Adrenal gland (tissue), 5 donors: ENCODE measurements around the gene S1PR4.
"Not testable (repeated sequence)": the region's sequence is repeated elsewhere in the genome, so short reads cannot be mapped to it uniquely, and the experiment has no call there.

Experiments
- POLR2A ChIP-seq, 2 donors: fragments of 450-650 bp; IDR thresholded peaks; one replicate each; pipeline ENCODE4 v1.6.1; 2017; ENCODE audit warnings: antibody characterized with exemption in 2 of 2, mild to moderate bottlenecking in 2 of 2, moderate library complexity in 1 of 2
- TF ChIP-seq, protein P1 (sequence below), 6 experiments: fragments of 450-650 bp in 4 of 6; fragments of 200-600 bp in 2 of 6; sonication (generic) in 1 of 6; IDR thresholded peaks; 1 replicate in 5 of 6; 2 replicates in 1 of 6; pipeline versions ENCODE4 v1.5.1 to v1.8.0; 2016 to 2021; ENCODE audit warnings: antibody characterized with exemption in 6 of 6, mild to moderate bottlenecking in 2 of 6, moderate library complexity in 1 of 6
- donor health status: DM: no; HTN: no; CAD: no.

DNA sequence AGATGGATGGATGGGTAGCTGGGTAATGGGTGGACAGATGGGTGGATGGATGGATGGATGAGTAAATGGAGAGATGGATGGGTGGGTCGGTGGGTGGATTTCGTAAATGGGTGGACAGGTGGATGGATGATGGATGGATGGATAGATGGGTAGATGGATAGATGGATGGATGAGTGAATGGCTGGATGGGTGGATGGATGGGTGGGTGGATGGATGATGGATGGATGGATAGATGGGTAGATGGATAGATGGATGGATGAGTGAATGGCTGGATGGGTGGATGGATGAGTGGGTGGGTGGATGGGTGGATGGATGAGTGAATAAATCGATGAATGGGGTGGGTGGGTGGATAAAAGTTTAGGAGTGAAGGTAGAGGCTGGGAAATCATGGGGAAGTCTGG lies 24.1 kb upstream of the S1PR4 start:
- TF ChIP-seq, protein P1, sequence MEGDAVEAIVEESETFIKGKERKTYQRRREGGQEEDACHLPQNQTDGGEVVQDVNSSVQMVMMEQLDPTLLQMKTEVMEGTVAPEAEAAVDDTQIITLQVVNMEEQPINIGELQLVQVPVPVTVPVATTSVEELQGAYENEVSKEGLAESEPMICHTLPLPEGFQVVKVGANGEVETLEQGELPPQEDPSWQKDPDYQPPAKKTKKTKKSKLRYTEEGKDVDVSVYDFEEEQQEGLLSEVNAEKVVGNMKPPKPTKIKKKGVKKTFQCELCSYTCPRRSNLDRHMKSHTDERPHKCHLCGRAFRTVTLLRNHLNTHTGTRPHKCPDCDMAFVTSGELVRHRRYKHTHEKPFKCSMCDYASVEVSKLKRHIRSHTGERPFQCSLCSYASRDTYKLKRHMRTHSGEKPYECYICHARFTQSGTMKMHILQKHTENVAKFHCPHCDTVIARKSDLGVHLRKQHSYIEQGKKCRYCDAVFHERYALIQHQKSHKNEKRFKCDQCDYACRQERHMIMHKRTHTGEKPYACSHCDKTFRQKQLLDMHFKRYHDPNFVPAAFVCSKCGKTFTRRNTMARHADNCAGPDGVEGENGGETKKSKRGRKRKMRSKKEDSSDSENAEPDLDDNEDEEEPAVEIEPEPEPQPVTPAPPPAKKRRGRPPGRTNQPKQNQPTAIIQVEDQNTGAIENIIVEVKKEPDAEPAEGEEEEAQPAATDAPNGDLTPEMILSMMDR (IDR thresholded peaks at IDR 0.05): not testable (repeated sequence)
- TF ChIP-seq POLR2A (IDR thresholded peaks at IDR 0.05): not testable (repeated sequence)
